HCT116 (cell line): ENCODE results near the gene STK36. TPM values are rescaled to one million over a fixed set of nuclear protein-coding genes. Genes with fewer than 3 reads are reported as not detected.

Experiments used
- ATAC-seq: fragments of 200-7000 bp; cut with Tn5 transposase; 2 replicates; pipeline ENCODE4 v1.9.1; 2020; ENCODE audit warnings: mild to moderate bottlenecking, moderate library complexity
- BruUV-seq: library from RNA; stranded (reverse); fragments of 400-500 nt; replicated peaks from 2 replicates; lab custom pipeline; 2021; lab: Mats Ljungman, UMichigan
- CTCF ChIA-PET: fragments of 300-600 bp; sonication (Branson Sonifier 250); formaldehyde crosslinking; loops from one replicate; lab custom pipeline; 2021; ENCODE audit warnings: antibody characterized with exemption; lab: Charles Lee
- POLR2A ChIA-PET: fragments of 300-600, 350-600 bp; sonication (Branson Sonifier 250); formaldehyde crosslinking; loops from one replicate; lab custom pipeline; 2021; ENCODE audit warnings: antibody characterized with exemption; lab: Charles Lee
- RAD21 ChIA-PET, 2 experiments: fragments of 300-600 bp; sonication (Branson Sonifier 250); formaldehyde crosslinking; loops; one replicate each; lab custom pipeline; 2023; ENCODE audit warnings: low total read pairs in 2 of 2; ENCODE audit not compliant: uncharacterized antibody in 2 of 2, unreplicated experiment in 2 of 2, low non-redundant PET in 1 of 2; lab: Charles Lee
- DNase-seq: peaks from one replicate; pipeline ENCODE4 v3.0.0-alpha.2; 2010; ENCODE audit warnings: low read depth, low spot score
- H2AFZ ChIP-seq: fragments of 200-600 bp; shearing (Covaris generic), sonication (generic); 2 replicates; pipeline ENCODE4 v1.6.1; 2017; ENCODE audit warnings: low read depth, mixed run types, mixed read lengths, antibody characterized with exemption, low read length; ENCODE audit not compliant: poor library complexity, severe bottlenecking
- H3K27ac ChIP-seq: 2 replicates; pipeline ENCODE4 v1.5.1; 2012; ENCODE audit warnings: low read depth, low read length
- H3K27me3 ChIP-seq: fragments of 200-600 bp; sonication (generic); 2 replicates; pipeline ENCODE4 v1.6.1; 2016; ENCODE audit warnings: mixed run types, low read length, mixed read lengths; ENCODE audit not compliant: insufficient read depth
- H3K36me3 ChIP-seq, 2 experiments: fragments of 200-500 bp in 1 of 2; fragments of 200-600 bp in 1 of 2; sonication (Bioruptor generic) in 1 of 2; sonication (generic) in 1 of 2; 2 replicates each; pipeline versions ENCODE4 v1.5.1 to v1.6.1; 2014 to 2016; ENCODE audit warnings: low read length in 2 of 2, inconsistent platforms in 1 of 2, mixed read lengths in 1 of 2, mixed run types in 1 of 2; ENCODE audit not compliant: insufficient read depth in 2 of 2, control insufficient read depth in 1 of 2
- H3K4me1 ChIP-seq, 2 experiments: fragments of 200-600 bp in 1 of 2; sonication (generic) in 1 of 2; 2 replicates each; pipeline versions ENCODE4 v1.5.1 to v1.6.1; 2012 to 2017; ENCODE audit warnings: low read length in 2 of 2, inconsistent platforms in 1 of 2, mild to moderate bottlenecking in 1 of 2, mixed read lengths in 1 of 2, mixed run types in 1 of 2, moderate library complexity in 1 of 2; ENCODE audit not compliant: insufficient read depth in 2 of 2, control insufficient read depth in 1 of 2
- H3K4me2 ChIP-seq: fragments of 200-600 bp; sonication (generic); 2 replicates; pipeline ENCODE4 v1.6.1; 2017; ENCODE audit warnings: mixed run types, low read length, mixed read lengths
- H3K4me3 ChIP-seq, 2 experiments: fragments of 200-600 bp in 1 of 2; sonication (generic) in 1 of 2; replicated peaks in 1 of 2; 2 replicates each; pipeline ENCODE4 v1.5.1; 2011 to 2016; ENCODE audit warnings: low read length in 2 of 2, control low read depth in 1 of 2, low read depth in 1 of 2, mild to moderate bottlenecking in 1 of 2, mixed read lengths in 1 of 2, mixed run types in 1 of 2
- H3K79me2 ChIP-seq: fragments of 200-600 bp; sonication (generic); 2 replicates; pipeline ENCODE4 v1.6.1; 2017; ENCODE audit warnings: mild to moderate bottlenecking, mixed run types, low read length, moderate library complexity, mixed read lengths; ENCODE audit not compliant: insufficient read depth
- H3K9ac ChIP-seq: fragments of 200-600 bp; sonication (generic); 2 replicates; pipeline ENCODE4 v1.6.1; 2016; ENCODE audit warnings: low read length, mixed read lengths
- H3K9me2 ChIP-seq: fragments of 200-600 bp; sonication (generic), shearing (Covaris generic); 2 replicates; pipeline ENCODE4 v1.6.1; 2017; ENCODE audit warnings: mixed run types, mild to moderate bottlenecking, moderate library complexity; ENCODE audit not compliant: insufficient read depth
- H3K9me3 ChIP-seq, 2 experiments: fragments of 200-500 bp in 1 of 2; fragments of 200-600 bp in 1 of 2; sonication (Bioruptor generic) in 1 of 2; sonication (generic) in 1 of 2; 2 replicates each; pipeline ENCODE4 v1.6.1; 2014 to 2017; ENCODE audit warnings: low read length in 2 of 2, mixed read lengths in 2 of 2, inconsistent platforms in 1 of 2, low read depth in 1 of 2, mild to moderate bottlenecking in 1 of 2, mixed run types in 1 of 2, moderate library complexity in 1 of 2; ENCODE audit not compliant: control insufficient read depth in 1 of 2, insufficient read depth in 1 of 2
- H4K20me1 ChIP-seq: fragments of 200-600 bp; sonication (generic), shearing (Covaris generic); 2 replicates; pipeline ENCODE4 v1.6.1; 2017; ENCODE audit warnings: mixed run types, mild to moderate bottlenecking, moderate library complexity; ENCODE audit not compliant: insufficient read depth
- ATF3 ChIP-seq: IDR thresholded peaks from 2 replicates; pipeline ENCODE4 v1.6.1; 2012
- CBX3 ChIP-seq: IDR thresholded peaks from 2 replicates; pipeline ENCODE4 v1.6.1; 2012; ENCODE audit warnings: low read depth
- CEBPB ChIP-seq: IDR thresholded peaks from 2 replicates; pipeline ENCODE4 v1.6.1; 2012; ENCODE audit warnings: low read depth
- CTCF ChIP-seq, 3 experiments: fragments of 200-600 bp in 1 of 3; sonication (generic) in 1 of 3; IDR thresholded peaks in 2 of 3; conservative IDR thresholded peaks in 1 of 3; 2 replicates each; pipeline ENCODE4 v1.5.1; 2012 to 2017; ENCODE audit warnings: low read depth in 2 of 3, low read length in 2 of 3, antibody characterized with exemption in 1 of 3, borderline replicate concordance in 1 of 3, control low read depth in 1 of 3, mild to moderate bottlenecking in 1 of 3, mixed read lengths in 1 of 3, mixed run types in 1 of 3, moderate library complexity in 1 of 3; ENCODE audit not compliant: insufficient read depth in 1 of 3
- EGR1 ChIP-seq: IDR thresholded peaks from 2 replicates; pipeline ENCODE4 v1.6.1; 2012; ENCODE audit warnings: low read depth
- ELF1 ChIP-seq: IDR thresholded peaks from 2 replicates; pipeline ENCODE4 v1.6.1; 2012; ENCODE audit warnings: low read depth, borderline replicate concordance
- EZH2 ChIP-seq: fragments of 200-600 bp; sonication (generic); IDR thresholded peaks from 2 replicates; pipeline ENCODE4 v1.6.1; 2017; ENCODE audit warnings: antibody characterized with exemption, mixed run types
- EZH2phosphoT487 ChIP-seq: fragments of 200-600 bp; IDR thresholded peaks from 2 replicates; pipeline ENCODE4 v1.6.1; 2018; ENCODE audit warnings: antibody characterized with exemption, borderline replicate concordance
- FOSL1 ChIP-seq: IDR thresholded peaks from 2 replicates; pipeline ENCODE4 v1.6.1; 2012; ENCODE audit warnings: low read depth
- JUND ChIP-seq: IDR thresholded peaks from 2 replicates; pipeline ENCODE4 v1.6.1; 2012
- RAD21 ChIP-seq: IDR thresholded peaks from 2 replicates; pipeline ENCODE4 v1.6.1; 2012; ENCODE audit warnings: low read depth, mild to moderate bottlenecking
- REST ChIP-seq: IDR thresholded peaks from 2 replicates; pipeline ENCODE4 v1.6.1; 2012; ENCODE audit warnings: low read depth
- SIN3A ChIP-seq: IDR thresholded peaks from 2 replicates; pipeline ENCODE4 v1.6.1; 2012; ENCODE audit warnings: low read depth
- SP1 ChIP-seq: IDR thresholded peaks from 2 replicates; pipeline ENCODE4 v1.6.1; 2012; ENCODE audit warnings: low read depth
- SRF ChIP-seq: IDR thresholded peaks from 2 replicates; pipeline ENCODE4 v1.6.1; 2012; ENCODE audit warnings: low read depth
- TCF7L2 ChIP-seq: IDR thresholded peaks from 2 replicates; pipeline ENCODE4 v1.7.0; 2011; ENCODE audit warnings: borderline replicate concordance, inconsistent platforms; ENCODE audit not compliant: insufficient read depth, insufficient read length; ENCODE audit errors: extremely low read depth
- YY1 ChIP-seq: IDR thresholded peaks from 2 replicates; pipeline ENCODE4 v1.6.1; 2011; ENCODE audit warnings: low read length, low read depth, moderate library complexity, mild to moderate bottlenecking; ENCODE audit not compliant: insufficient replicate concordance; ENCODE audit errors: extremely low read depth
- ZFX ChIP-seq: fragments of 450-650 bp; IDR thresholded peaks from 2 replicates; pipeline ENCODE4 v1.6.1; 2017
- ZNF274 ChIP-seq: fragments of 200-500 bp; sonication (Bioruptor generic); IDR thresholded peaks from 2 replicates; pipeline ENCODE4 v1.6.1; 2014; ENCODE audit warnings: mild to moderate bottlenecking, low read depth, low read length, inconsistent platforms
- intact Hi-C: fragments of 100-400 bp; cut with micrococcal nuclease; formaldehyde crosslinking; loops from 2 replicates; pipeline ENCODE4 v1.10.0; 2022
- total RNA-seq: library from RNA; stranded (reverse); gene quantifications from one replicate; pipeline ENCODE4 v1.2.1, GENCODE V29; 2021; ENCODE audit not compliant: unreplicated experiment

The STK36 gene
- total RNA-seq, 1 experiment from 2014 or later = 45.5 TPM

GRCh38 chr2:218659258-218659987 is 12.5 kb upstream of the STK36 start, which contains the start of the genes BCS1L and ZNF142:
BCS1L (plus strand) TSS chr2:218659683; CDS start chr2:218660988, 1,305 bp downstream.
ZNF142 (minus strand) TSS chr2:218659623; CDS start chr2:218656429, 3,194 bp downstream.
- ATAC-seq = peak; percentile 89
- Histone ChIP-seq H3K36me3 (peaks cover 26 to 56% of the 10 kb centered on the region in 2 experiments), H4K20me1 (no peaks in the 10 kb centered on the region; the same call in 1 of the 2 replicates), H3K4me3 (peak within 1 kb of the TSS; percentile 88 to 96), H3K9me3 (no peaks in the 10 kb centered on the region), H3K4me2 (peak within 1 kb of the TSS; percentile 96), H3K9me2 (no peaks in the 10 kb centered on the region), H3K9ac (peak within 1 kb of the TSS; percentile 87), H3K27me3 (no peaks in the 10 kb centered on the region), H3K27ac (peak within 1 kb of the TSS; percentile 70), H3K4me1 (peaks cover 0 to 19% of the 10 kb centered on the region in 2 experiments; a peak in 2 of 4 replicates), H2AFZ (peak within 1 kb of the TSS; percentile 42), H3K79me2 (peaks cover 58% of the 10 kb centered on the region)
- POLR2A ChIA-PET = interaction anchor here (0.6 to 2.9 kb wide), 5 partner anchors 9 to 188 kb away, joined by 3 to 20 read pairs (median 4); partner anchors contain the start of genes RNF25 and STK36
- CTCF ChIA-PET = interaction anchor here (0.8 to 3.1 kb wide), 10 partner anchors 10 to 301 kb away, joined by 3 to 71 read pairs (median 6); partner anchors contain the start of genes RNF25, STK36 and TTLL4
- no TSS peak for BruUV-seq
- intact Hi-C loops = loop anchor here (1.0 kb wide), 2 partner anchors 28 to 188 kb away; no protein-coding TSS in a partner anchor
- peak; percentile 81 for DNase-seq
- RAD21 ChIA-PET = interaction anchor here (0.6 to 2.6 kb wide), 6 partner anchors 12 to 188 kb away, joined by 3 to 9 read pairs (median 6); partner anchors contain the start of genes RNF25 (in 1 of the 2), STK36 (in 1 of the 2) and TTLL4 (in 1 of the 2)
- TF ChIP-seq EZH2 (no peak), FOSL1 (no peak), EGR1 (peak; percentile 80), SIN3A (peak; percentile 96), CEBPB (no peak), CTCF (IDR thresholded peaks at IDR 0.05 in 2 of 3, conservative IDR thresholded peaks at IDR 0.05 in 1 of 3; ENCODE audit: borderline replicate concordance in 1 of 3, insufficient read depth in 1 of 3, low read depth in 2 of 3, low read length in 2 of 3) (no peak), ATF3 (no peak), ELF1 (no peak; the same call in 1 of the 2 replicates), SP1 (peak; percentile 74), CBX3 (peak; percentile 71; the same call in 1 of the 2 replicates), JUND (no peak), RAD21 (no peak), TCF7L2 (peak; percentile 96), REST (no peak), EZH2phosphoT487 (no peak), ZFX (peak; percentile 42; the same call in 1 of the 2 replicates), SRF (no peak; the same call in 1 of the 2 replicates), YY1 (peak; percentile 44), ZNF274 (no peak)
